ENCODE data around the gene RNF227. TPM values are rescaled to one million over a fixed set of nuclear protein-coding genes. Genes with fewer than 3 reads are reported as not detected.

RNF227 gene
- total RNA-seq, 1 donor from 2014 or later = 3.0 TPM

- Mint-ChIP-seq H3K36me3 (ENCODE audit: unreplicated experiment) (peaks cover 9% of the 10 kb centered on the region), H3K27ac (ENCODE audit: unreplicated experiment) (peak overlapping the region; percentile 61), H3K4me1 (ENCODE audit: unreplicated experiment) (peaks cover 48% of the 10 kb centered on the region), H3K27me3 (ENCODE audit: unreplicated experiment) (no peaks in the 10 kb centered on the region), H3K9me3 (ENCODE audit: unreplicated experiment) (no peaks in the 10 kb centered on the region), H3K4me3 (ENCODE audit: unreplicated experiment) (peak overlapping the region; percentile 97)
- DNase-seq (ENCODE audit: extremely low spot score, unreplicated experiment) = no peak
- TF ChIP-seq, protein P1, sequence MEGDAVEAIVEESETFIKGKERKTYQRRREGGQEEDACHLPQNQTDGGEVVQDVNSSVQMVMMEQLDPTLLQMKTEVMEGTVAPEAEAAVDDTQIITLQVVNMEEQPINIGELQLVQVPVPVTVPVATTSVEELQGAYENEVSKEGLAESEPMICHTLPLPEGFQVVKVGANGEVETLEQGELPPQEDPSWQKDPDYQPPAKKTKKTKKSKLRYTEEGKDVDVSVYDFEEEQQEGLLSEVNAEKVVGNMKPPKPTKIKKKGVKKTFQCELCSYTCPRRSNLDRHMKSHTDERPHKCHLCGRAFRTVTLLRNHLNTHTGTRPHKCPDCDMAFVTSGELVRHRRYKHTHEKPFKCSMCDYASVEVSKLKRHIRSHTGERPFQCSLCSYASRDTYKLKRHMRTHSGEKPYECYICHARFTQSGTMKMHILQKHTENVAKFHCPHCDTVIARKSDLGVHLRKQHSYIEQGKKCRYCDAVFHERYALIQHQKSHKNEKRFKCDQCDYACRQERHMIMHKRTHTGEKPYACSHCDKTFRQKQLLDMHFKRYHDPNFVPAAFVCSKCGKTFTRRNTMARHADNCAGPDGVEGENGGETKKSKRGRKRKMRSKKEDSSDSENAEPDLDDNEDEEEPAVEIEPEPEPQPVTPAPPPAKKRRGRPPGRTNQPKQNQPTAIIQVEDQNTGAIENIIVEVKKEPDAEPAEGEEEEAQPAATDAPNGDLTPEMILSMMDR (IDR thresholded peaks at IDR 0.05) = no peak
Observed at GRCh38 chr17:7930841-7931631, 14.9 kb upstream of the RNF227 start.

DNA sequence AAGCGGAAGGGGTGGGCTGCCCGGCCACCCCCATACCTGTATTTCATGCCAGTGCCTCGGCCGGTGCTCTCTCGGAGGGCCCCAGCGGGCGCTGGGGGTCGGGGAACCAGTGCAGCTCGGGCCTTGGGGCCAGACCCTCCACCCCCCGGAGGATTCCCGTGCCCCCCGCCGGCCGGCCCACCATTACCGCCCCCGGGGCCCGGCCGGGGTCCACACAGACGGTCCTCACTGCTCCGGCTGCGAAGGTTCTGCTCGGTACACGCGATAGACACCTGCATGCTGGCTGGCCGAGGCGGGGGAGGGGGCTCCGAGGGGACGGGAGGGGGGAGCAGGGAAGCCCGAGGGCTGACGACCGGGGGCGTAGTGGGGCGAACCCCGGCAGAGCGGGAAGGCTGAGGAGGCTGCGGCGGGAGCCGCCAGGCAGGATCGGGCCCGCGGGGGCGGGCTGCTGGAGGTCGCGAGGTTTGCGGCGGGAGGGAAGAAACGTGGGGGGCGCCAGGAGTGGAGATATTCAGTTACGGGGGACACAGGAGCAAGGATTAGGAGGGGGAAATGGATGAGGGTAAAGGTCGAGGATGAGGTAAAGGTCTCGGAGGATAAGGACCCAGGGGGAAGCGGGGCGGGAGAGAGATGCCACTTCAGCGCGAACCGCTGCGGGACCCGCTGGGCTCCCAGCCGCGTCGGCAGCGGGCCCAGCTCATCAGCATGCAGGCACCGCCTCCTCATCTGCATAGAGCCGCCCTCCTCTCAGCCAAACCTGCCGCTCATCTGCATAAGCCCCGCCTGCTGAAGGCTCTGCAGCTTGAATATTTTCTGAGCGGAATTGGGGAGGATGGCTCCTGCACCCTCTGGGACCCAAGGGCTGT is 13.3 kb upstream of the RNF227 start, which contains the start of gene KCNAB3:
KCNAB3 (minus strand) TSS at position 699 of the 866 bp plus-strand sequence; CDS start at position 278, 421 bp downstream.
- Mint-ChIP-seq H3K27me3 (ENCODE audit: unreplicated experiment) (no peaks in the 10 kb centered on the region), H3K36me3 (ENCODE audit: unreplicated experiment) (no peaks in the 10 kb centered on the region), H3K9me3 (ENCODE audit: unreplicated experiment) (no peaks in the 10 kb centered on the region), H3K4me3 (ENCODE audit: unreplicated experiment) (peak within 1 kb of the TSS; percentile 97), H3K4me1 (ENCODE audit: unreplicated experiment) (peaks cover 35% of the 10 kb centered on the region), H3K27ac (ENCODE audit: unreplicated experiment) (peak within 1 kb of the TSS; percentile 86)
- DNase-seq (ENCODE audit: extremely low spot score, unreplicated experiment) = no peak
- TF ChIP-seq, protein P1 (IDR thresholded peaks at IDR 0.05) = no peak

DNA sequence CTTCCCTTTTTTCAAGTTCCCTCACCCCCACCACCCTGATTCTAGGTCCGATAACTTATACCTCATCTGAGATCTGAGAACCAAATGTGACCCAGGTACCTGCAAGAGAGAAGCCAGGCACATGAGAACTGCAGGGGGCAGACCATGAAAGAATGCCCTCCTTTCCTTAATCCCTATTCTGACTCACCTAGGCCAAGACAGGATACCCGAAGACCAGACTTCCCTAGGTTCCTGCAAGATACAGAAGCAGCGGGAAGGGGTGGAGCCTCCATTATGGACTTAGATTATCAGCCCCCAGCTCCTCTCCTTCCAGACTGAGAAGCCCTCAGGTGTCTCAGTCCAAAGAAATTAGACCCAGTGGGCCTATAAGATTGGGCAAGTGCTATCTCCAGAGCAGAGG is 11.5 kb upstream of the RNF227 start:
- no peak for DNase-seq (ENCODE audit: extremely low spot score, unreplicated experiment)
- TF ChIP-seq, protein P1 (IDR thresholded peaks at IDR 0.05) = no peak
- Mint-ChIP-seq H3K27ac (ENCODE audit: unreplicated experiment) (no peak overlapping the region), H3K4me1 (ENCODE audit: unreplicated experiment) (peaks cover 23% of the 10 kb centered on the region), H3K4me3 (ENCODE audit: unreplicated experiment) (no peak overlapping the region), H3K9me3 (ENCODE audit: unreplicated experiment) (no peaks in the 10 kb centered on the region), H3K36me3 (ENCODE audit: unreplicated experiment) (no peaks in the 10 kb centered on the region), H3K27me3 (ENCODE audit: unreplicated experiment) (no peaks in the 10 kb centered on the region)

- Mint-ChIP-seq H3K27me3 (ENCODE audit: unreplicated experiment) (peaks cover 2% of the 10 kb centered on the region), H3K27ac (ENCODE audit: unreplicated experiment) (peak overlapping the region; percentile 46), H3K36me3 (ENCODE audit: unreplicated experiment) (no peaks in the 10 kb centered on the region), H3K4me1 (ENCODE audit: unreplicated experiment) (peaks cover 4% of the 10 kb centered on the region), H3K4me3 (ENCODE audit: unreplicated experiment) (peak overlapping the region; percentile 50), H3K9me3 (ENCODE audit: unreplicated experiment) (no peaks in the 10 kb centered on the region)
- no peak for DNase-seq (ENCODE audit: extremely low spot score, unreplicated experiment)
- TF ChIP-seq, protein P1 (IDR thresholded peaks at IDR 0.05) = no peak
Observed at GRCh38 chr17:7922845-7923628, 6.9 kb upstream of the RNF227 start.

All from osteocyte (in vitro differentiated cells).